A549 (cell line): ENCODE results near the gene BICRA.

Experiments used
- CHD2 ChIP-seq: fragments of 150-350 bp; IDR thresholded peaks from 2 replicates; pipeline ENCODE4 v1.6.1; 2014; ENCODE audit warnings: low read length; ENCODE audit not compliant: partially characterized antibody
- JUNB ChIP-seq: fragments of >200 bp; sonication (Bioruptor Twin); formaldehyde crosslinking; IDR thresholded peaks from 2 replicates; pipeline ENCODE4 v1.6.1; 2016
- MYC ChIP-seq: IDR thresholded peaks from 2 replicates; pipeline ENCODE4 v1.6.1; 2012; ENCODE audit warnings: mild to moderate bottlenecking, inconsistent platforms, low read length, improper control_type of control experiment, borderline replicate concordance
- POLR2A ChIP-seq: IDR thresholded peaks from 2 replicates; pipeline ENCODE4 v1.6.1; 2012; ENCODE audit warnings: mild to moderate bottlenecking, low read length
- TF ChIP-seq, protein P1 (sequence below): fragments of >200 bp; sonication (Bioruptor Twin); formaldehyde crosslinking; IDR thresholded peaks from 3 replicates; pipeline ENCODE4 v1.5.1; 2016

DNA sequence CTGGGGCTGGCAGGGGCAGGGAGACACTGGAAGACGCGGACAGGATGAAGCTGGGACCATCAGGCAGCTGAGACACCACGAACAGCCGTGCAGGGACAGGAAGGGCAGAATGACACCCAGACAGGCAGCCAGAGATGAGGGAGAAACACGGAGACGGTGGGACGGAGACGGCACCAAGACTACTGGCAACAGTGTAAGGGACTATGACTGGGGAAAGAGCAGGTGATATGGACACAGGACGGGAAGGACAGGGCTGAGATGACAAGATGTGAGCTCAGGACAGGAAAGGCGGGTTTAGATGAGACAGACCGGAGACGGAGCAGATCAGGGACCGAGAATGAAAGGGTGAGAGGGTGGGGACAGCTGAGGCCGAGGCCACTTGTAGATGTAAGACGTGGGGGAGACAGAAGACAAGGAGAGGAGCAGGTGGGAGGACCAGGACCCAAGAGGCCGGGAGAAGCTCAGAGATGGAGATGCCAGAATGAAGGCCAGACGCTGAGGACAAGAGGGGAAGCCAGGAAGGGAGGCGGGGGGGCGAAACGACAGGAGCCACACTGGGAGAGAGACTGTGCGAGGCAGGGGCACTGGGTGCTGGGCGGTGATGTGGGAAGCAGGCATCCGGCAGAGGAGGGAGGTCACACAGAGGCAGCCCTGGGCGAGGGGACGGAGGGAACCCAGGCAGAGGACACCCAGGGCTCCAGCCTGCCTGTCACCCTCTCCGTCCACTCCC is 86.8 kb downstream of the BICRA start:
- TF ChIP-seq POLR2A: no peak
- TF ChIP-seq, protein P1, sequence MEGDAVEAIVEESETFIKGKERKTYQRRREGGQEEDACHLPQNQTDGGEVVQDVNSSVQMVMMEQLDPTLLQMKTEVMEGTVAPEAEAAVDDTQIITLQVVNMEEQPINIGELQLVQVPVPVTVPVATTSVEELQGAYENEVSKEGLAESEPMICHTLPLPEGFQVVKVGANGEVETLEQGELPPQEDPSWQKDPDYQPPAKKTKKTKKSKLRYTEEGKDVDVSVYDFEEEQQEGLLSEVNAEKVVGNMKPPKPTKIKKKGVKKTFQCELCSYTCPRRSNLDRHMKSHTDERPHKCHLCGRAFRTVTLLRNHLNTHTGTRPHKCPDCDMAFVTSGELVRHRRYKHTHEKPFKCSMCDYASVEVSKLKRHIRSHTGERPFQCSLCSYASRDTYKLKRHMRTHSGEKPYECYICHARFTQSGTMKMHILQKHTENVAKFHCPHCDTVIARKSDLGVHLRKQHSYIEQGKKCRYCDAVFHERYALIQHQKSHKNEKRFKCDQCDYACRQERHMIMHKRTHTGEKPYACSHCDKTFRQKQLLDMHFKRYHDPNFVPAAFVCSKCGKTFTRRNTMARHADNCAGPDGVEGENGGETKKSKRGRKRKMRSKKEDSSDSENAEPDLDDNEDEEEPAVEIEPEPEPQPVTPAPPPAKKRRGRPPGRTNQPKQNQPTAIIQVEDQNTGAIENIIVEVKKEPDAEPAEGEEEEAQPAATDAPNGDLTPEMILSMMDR: no peak
- no peak for TF ChIP-seq MYC
- no peak for TF ChIP-seq CHD2
- no peak for TF ChIP-seq JUNB
